GM19351 (cell line): ENCODE results near the gene UTP18.
A peak's percentile ranks its signal among the peaks of the same experiment; 100 is the strongest.
"Not testable (repeated sequence)": the region's sequence is repeated elsewhere in the genome, so short reads cannot be mapped to it uniquely, and the experiment has no call there.

Experiments
- ATAC-seq: cut with Tn5 transposase; IDR thresholded peaks from one replicate; pipeline ENCODE4 v1.9.1; 2021; ENCODE audit warnings: mild to moderate bottlenecking, moderate library complexity; ENCODE audit not compliant: unreplicated experiment

The UTP18 gene

GRCh38 chr17:51260237-51261023, at the start of gene UTP18:
TSS of gene UTP18 (plus strand) at chr17:51260546. CDS start at chr17:51260585, 39 bp downstream.
- ATAC-seq: peak; percentile 66

GRCh38 chr17:51214920-51215319, 45.4 kb upstream of the UTP18 start:
- ATAC-seq: no peak

GRCh38 chr17:51217946-51218345, 42.4 kb upstream of the UTP18 start:
- ATAC-seq: no peak

GRCh38 chr17:51221322-51221721, 39.0 kb upstream of the UTP18 start:
- no peak for ATAC-seq

GRCh38 chr17:51224402-51225262, 35.7 kb upstream of the UTP18 start:
- ATAC-seq: no peak

- not testable (repeated sequence) for ATAC-seq
These were observed 34.8 kb upstream of the UTP18 start for GRCh38 chr17:51225523-51225922.

- ATAC-seq: no peak
These were observed 32.2 kb upstream of the UTP18 start for GRCh38 chr17:51228161-51228560.

GRCh38 chr17:51229889-51230288, 30.5 kb upstream of the UTP18 start:
- no peak for ATAC-seq

GRCh38 chr17:51230306-51230705, 30.0 kb upstream of the UTP18 start:
- ATAC-seq: no peak

- ATAC-seq: no peak
These were observed 28.3 kb upstream of the UTP18 start for GRCh38 chr17:51231999-51232398.

GRCh38 chr17:51234162-51234561, 26.2 kb upstream of the UTP18 start:
- no peak for ATAC-seq

GRCh38 chr17:51238255-51238887, 22.0 kb upstream of the UTP18 start:
- peak; percentile 89 for ATAC-seq

GRCh38 chr17:51240275-51240674, 20.1 kb upstream of the UTP18 start:
- ATAC-seq: no peak

GRCh38 chr17:51244041-51244440, 16.3 kb upstream of the UTP18 start:
- ATAC-seq: no peak

- ATAC-seq: no peak
These were observed 14.8 kb upstream of the UTP18 start for GRCh38 chr17:51245535-51245934.

GRCh38 chr17:51250314-51250840, 10.0 kb upstream of the UTP18 start:
- ATAC-seq: no peak

GRCh38 chr17:51251010-51251409, 9.3 kb upstream of the UTP18 start:
- ATAC-seq: no peak

GRCh38 chr17:51255673-51256072, 4.7 kb upstream of the UTP18 start:
- no peak for ATAC-seq

GRCh38 chr17:51256101-51256500, 4.2 kb upstream of the UTP18 start:
- no peak for ATAC-seq

GRCh38 chr17:51257150-51258081, 2.9 kb upstream of the UTP18 start:
- no peak for ATAC-seq
